ENCODE data around the gene ACP3. TPM values are rescaled to one million over a fixed set of nuclear protein-coding genes. Genes with fewer than 3 reads are reported as not detected.

The ACP3 gene, protein sequence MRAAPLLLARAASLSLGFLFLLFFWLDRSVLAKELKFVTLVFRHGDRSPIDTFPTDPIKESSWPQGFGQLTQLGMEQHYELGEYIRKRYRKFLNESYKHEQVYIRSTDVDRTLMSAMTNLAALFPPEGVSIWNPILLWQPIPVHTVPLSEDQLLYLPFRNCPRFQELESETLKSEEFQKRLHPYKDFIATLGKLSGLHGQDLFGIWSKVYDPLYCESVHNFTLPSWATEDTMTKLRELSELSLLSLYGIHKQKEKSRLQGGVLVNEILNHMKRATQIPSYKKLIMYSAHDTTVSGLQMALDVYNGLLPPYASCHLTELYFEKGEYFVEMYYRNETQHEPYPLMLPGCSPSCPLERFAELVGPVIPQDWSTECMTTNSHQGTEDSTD
- total RNA-seq = under 1 TPM in 1 of 2 donors, not detected in 1; under 0.01 TPM

DNA sequence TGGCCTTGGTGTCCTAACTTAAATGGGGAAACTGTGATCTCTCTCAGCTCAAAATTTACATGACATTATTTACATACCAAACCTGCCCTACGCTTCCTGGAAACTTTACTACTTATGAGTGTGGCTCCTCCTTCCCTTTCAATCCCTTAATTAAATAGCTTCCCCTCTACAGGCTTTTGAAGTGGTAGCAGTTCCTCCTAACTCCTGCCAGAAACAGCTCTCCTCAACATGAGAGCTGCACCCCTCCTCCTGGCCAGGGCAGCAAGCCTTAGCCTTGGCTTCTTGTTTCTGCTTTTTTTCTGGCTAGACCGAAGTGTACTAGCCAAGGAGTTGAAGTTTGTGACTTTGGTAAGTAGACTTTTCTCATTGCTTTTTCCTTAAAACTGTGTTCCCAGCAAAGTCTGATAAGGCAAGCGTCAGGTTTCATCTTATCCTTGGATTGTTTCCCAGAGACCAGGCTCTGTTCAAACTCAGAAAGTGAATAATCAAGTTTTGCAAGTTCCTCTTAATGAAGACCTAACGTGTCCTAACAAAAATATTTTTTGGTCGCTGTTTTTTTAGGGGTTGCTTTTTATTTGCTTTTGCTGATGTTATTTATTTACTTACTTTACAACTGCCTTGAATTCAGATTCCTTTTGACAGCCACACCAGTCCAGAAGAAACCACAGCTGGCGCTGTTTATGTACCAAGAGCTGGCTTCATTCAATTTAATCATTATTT is at the start of gene ACP3:
TSS of gene ACP3 (plus strand) at position 179 of the 720 bp plus-strand sequence. CDS start at position 229, 50 bp downstream.

Other genes with a start within 250 kb of the ACP3 start
- gene DNAJC13, start 100.1 kb downstream of the ACP3 start, total RNA-seq = 100 to 1,000 TPM in 1 of 2 donors, 10 to 100 TPM in 1; 96.9 to 126 TPM

Measured in melanocyte of skin (primary cell).